ENCODE data around the gene DNAJB9.
"Not testable (repeated sequence)": the region's sequence is repeated elsewhere in the genome, so short reads cannot be mapped to it uniquely, and the experiment has no call there.

- not testable (repeated sequence) for TF ChIP-seq CTCF, POLR2A (IDR thresholded peaks at IDR 0.05)
Measured at GRCh38 chr7:108538685-108539084, 31.0 kb upstream of the DNAJB9 start.
